CD14-positive monocyte (primary cell): ENCODE data around the gene OTUB1. TPM values are rescaled to one million over a fixed set of nuclear protein-coding genes. Genes with fewer than 3 reads are reported as not detected.

Experiments
- DNase-seq, 3 donors: peaks; one replicate each; pipeline ENCODE4 v3.0.0-alpha.2; 2011 to 2022
- H2AFZ ChIP-seq: 2 replicates; pipeline ENCODE4 v1.6.0; 2012; ENCODE audit warnings: mild to moderate bottlenecking, low read depth, low read length, inconsistent platforms; ENCODE audit not compliant: insufficient read depth, poor library complexity, severe bottlenecking
- H3K27ac ChIP-seq, 2 donors: 1 replicate in 1 of 2; 2 replicates in 1 of 2; pipeline ENCODE4 v1.5.1; 2012 to 2013; ENCODE audit warnings: low read length in 2 of 2, control low read depth in 1 of 2, inconsistent platforms in 1 of 2, low read depth in 1 of 2, mild to moderate bottlenecking in 1 of 2
- H3K27me3 ChIP-seq, 2 donors: one replicate each; pipeline versions ENCODE4 v1.6.0 to v1.6.1; 2011 to 2013; ENCODE audit warnings: low read length in 2 of 2; ENCODE audit not compliant: control insufficient read depth in 2 of 2, insufficient read depth in 2 of 2
- H3K36me3 ChIP-seq, 2 donors: replicated peaks in 1 of 2; 1 replicate in 1 of 2; 2 replicates in 1 of 2; pipeline versions ENCODE4 v1.5.1 to v1.6.1; 2012 to 2013; ENCODE audit warnings: low read length in 2 of 2, control low read depth in 1 of 2, inconsistent platforms in 1 of 2, mild to moderate bottlenecking in 1 of 2; ENCODE audit not compliant: insufficient read depth in 2 of 2, control insufficient read depth in 1 of 2
- H3K4me1 ChIP-seq, 2 donors: 1 replicate in 1 of 2; 2 replicates in 1 of 2; pipeline versions ENCODE4 v1.5.1 to v1.6.1; 2012 to 2013; ENCODE audit warnings: low read length in 2 of 2, control low read depth in 1 of 2, inconsistent platforms in 1 of 2, mild to moderate bottlenecking in 1 of 2, moderate library complexity in 1 of 2; ENCODE audit not compliant: insufficient read depth in 2 of 2, control insufficient read depth in 1 of 2
- H3K4me2 ChIP-seq: replicated peaks from 2 replicates; pipeline ENCODE3; 2012; ENCODE audit warnings: low read length, moderate library complexity, mild to moderate bottlenecking; ENCODE audit not compliant: poor library complexity, severe bottlenecking; ENCODE audit errors: extremely low read depth
- H3K4me3 ChIP-seq, 3 experiments: fragments of 200-600 bp in 1 of 3; sonication (generic) in 1 of 3; replicated peaks in 1 of 3; 1 replicate in 2 of 3; 2 replicates in 1 of 3; pipeline ENCODE4 v1.5.1; 2011 to 2013; ENCODE audit warnings: low read length in 3 of 3, mild to moderate bottlenecking in 3 of 3, control low read depth in 2 of 3, low read depth in 2 of 3, inconsistent platforms in 1 of 3, moderate library complexity in 1 of 3
- H3K79me2 ChIP-seq: 2 replicates; pipeline ENCODE4 v1.6.0; 2012; ENCODE audit warnings: mild to moderate bottlenecking, control low read depth, inconsistent platforms, low read length, moderate library complexity; ENCODE audit not compliant: insufficient read depth
- H3K9ac ChIP-seq: 2 replicates; pipeline ENCODE4 v1.6.0; 2017; ENCODE audit warnings: low read length, mild to moderate bottlenecking; ENCODE audit not compliant: insufficient read depth, poor library complexity, severe bottlenecking
- H3K9me3 ChIP-seq, 2 donors: replicated peaks in 1 of 2; 1 replicate in 1 of 2; 2 replicates in 1 of 2; pipeline versions ENCODE4 v1.5.1 to v1.6.1; 2012 to 2013; ENCODE audit warnings: low read length in 2 of 2, control low read depth in 1 of 2; ENCODE audit not compliant: control insufficient read depth in 1 of 2, insufficient read depth in 1 of 2
- H4K20me1 ChIP-seq: 2 replicates; pipeline ENCODE4 v1.6.0; 2012; ENCODE audit warnings: mild to moderate bottlenecking, low read length, control low read depth, moderate library complexity; ENCODE audit not compliant: insufficient read depth
- H3K27ac Mint-ChIP-seq, 7 donors: one replicate each; pipeline ENCODE4 v1.8.0; 2020; ENCODE audit warnings: mild to moderate bottlenecking in 7 of 7, mixed read lengths in 7 of 7, moderate library complexity in 6 of 7, inconsistent platforms in 2 of 7
- H3K27me3 Mint-ChIP-seq, 3 donors: one replicate each; pipeline ENCODE4 v1.8.0; 2021 to 2022; ENCODE audit warnings: low read depth in 3 of 3, mild to moderate bottlenecking in 3 of 3, mixed read lengths in 3 of 3, moderate library complexity in 3 of 3, inconsistent platforms in 1 of 3
- H3K36me3 Mint-ChIP-seq, 2 donors: one replicate each; pipeline ENCODE4 v1.8.0; 2020; ENCODE audit warnings: mixed read lengths in 2 of 2, inconsistent platforms in 1 of 2, mild to moderate bottlenecking in 1 of 2
- H3K4me1 Mint-ChIP-seq: one replicate; pipeline ENCODE4 v1.8.0; 2020; ENCODE audit warnings: mild to moderate bottlenecking, mixed read lengths
- H3K4me3 Mint-ChIP-seq, 2 donors: one replicate each; pipeline ENCODE4 v1.8.0; 2020; ENCODE audit warnings: mild to moderate bottlenecking in 2 of 2, mixed read lengths in 2 of 2, moderate library complexity in 1 of 2
- H3K9me3 Mint-ChIP-seq, 7 donors: one replicate each; pipeline ENCODE4 v1.8.0; 2020 to 2022; ENCODE audit warnings: mixed read lengths in 7 of 7, mild to moderate bottlenecking in 6 of 7, moderate library complexity in 6 of 7, inconsistent platforms in 2 of 7
- WGBS: methylation state at CpG from one replicate; pipeline ENCODE4 v1.1.5; 2013; ENCODE audit warnings: missing lambda C conversion rate; ENCODE audit not compliant: insufficient coverage; 5-methylcytosine and 5-hydroxymethylcytosine counted together
- intact Hi-C, 2 donors: fragments of 100-400 bp; cut with micrococcal nuclease; formaldehyde crosslinking; loops; one replicate each; pipeline versions ENCODE4 v1.15.0 to v1.15.1; 2023
- polyA plus RNA-seq, 3 donors: library from polyadenylated mRNA; depleted of rRNA in 1 of 3; unstranded in 2 of 3; stranded (reverse) in 1 of 3; fragments of 300-500 nt in 2 of 3; fragments of >200 nt in 1 of 3; fragmentation: Illumina TruSeq in 2 of 3; gene quantifications; 1 replicate in 2 of 3; 2 replicates in 1 of 3; pipeline ENCODE4 v1.2.3, GENCODE V29; 2012 to 2021
- TF ChIP-seq, protein P1 (sequence below): fragments of 200-600 bp; IDR thresholded peaks from one replicate; pipeline ENCODE4 v1.8.0; 2022; ENCODE audit warnings: antibody characterized with exemption, mild to moderate bottlenecking

OTUB1 gene
- polyA plus RNA-seq, 3 donors: 131 to 170 (median 140) TPM

DNA sequence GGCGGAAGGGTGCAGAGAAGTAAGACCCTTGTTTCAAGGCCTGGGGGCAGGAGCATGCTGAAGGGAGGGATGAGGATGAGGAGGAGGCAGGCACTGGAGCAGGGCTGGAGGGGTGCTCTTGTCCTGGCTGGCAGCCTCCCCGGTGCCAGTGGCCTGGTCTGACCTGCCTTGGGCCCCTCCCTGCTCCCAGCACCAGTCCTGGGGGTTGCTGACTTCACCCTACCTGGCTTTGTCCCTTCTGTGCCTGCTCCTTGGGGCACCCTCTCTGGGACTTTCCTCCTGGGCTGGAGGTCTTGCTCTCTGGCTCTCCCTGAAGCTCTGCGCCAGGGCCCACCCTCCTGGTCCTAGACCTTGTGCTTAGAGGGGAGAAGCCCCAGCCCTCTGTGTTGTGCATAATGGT, 44.8 kb downstream of the OTUB1 start:
- peaks cover 23 to 27% of the 10 kb centered on the region in 2 donors for H3K4me1 ChIP-seq
- H3K9ac ChIP-seq: no peak overlapping the region
- H4K20me1 ChIP-seq: no peaks in the 10 kb centered on the region
- H3K27me3 ChIP-seq: peaks cover 11 to 27% of the 10 kb centered on the region in 2 donors
- H3K4me3 Mint-ChIP-seq: no peak overlapping the region
- no peak for DNase-seq
- peaks cover 3 to 11% of the 10 kb centered on the region in 2 donors for H3K9me3 ChIP-seq
- H3K27me3 Mint-ChIP-seq: peaks cover 27 to 36% (median 29%) of the 10 kb centered on the region in 3 donors
- H3K36me3 ChIP-seq: no peaks in the 10 kb centered on the region
- no peak overlapping the region for H3K4me3 ChIP-seq
- TF ChIP-seq, protein P1, sequence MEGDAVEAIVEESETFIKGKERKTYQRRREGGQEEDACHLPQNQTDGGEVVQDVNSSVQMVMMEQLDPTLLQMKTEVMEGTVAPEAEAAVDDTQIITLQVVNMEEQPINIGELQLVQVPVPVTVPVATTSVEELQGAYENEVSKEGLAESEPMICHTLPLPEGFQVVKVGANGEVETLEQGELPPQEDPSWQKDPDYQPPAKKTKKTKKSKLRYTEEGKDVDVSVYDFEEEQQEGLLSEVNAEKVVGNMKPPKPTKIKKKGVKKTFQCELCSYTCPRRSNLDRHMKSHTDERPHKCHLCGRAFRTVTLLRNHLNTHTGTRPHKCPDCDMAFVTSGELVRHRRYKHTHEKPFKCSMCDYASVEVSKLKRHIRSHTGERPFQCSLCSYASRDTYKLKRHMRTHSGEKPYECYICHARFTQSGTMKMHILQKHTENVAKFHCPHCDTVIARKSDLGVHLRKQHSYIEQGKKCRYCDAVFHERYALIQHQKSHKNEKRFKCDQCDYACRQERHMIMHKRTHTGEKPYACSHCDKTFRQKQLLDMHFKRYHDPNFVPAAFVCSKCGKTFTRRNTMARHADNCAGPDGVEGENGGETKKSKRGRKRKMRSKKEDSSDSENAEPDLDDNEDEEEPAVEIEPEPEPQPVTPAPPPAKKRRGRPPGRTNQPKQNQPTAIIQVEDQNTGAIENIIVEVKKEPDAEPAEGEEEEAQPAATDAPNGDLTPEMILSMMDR: no peak
- H3K27ac Mint-ChIP-seq: no peak overlapping the region
- H3K4me2 ChIP-seq: no peak overlapping the region
- no peak overlapping the region for H3K27ac ChIP-seq
- no peak overlapping the region for H2AFZ ChIP-seq
- H3K36me3 Mint-ChIP-seq: peaks cover 0 to 5% of the 10 kb centered on the region in 2 donors
- H3K79me2 ChIP-seq: no peaks in the 10 kb centered on the region
- H3K9me3 Mint-ChIP-seq: peaks cover 0 to 5% (median 3%) of the 10 kb centered on the region in 7 donors
- intact Hi-C loops: no loop called here
- peaks cover 33% of the 10 kb centered on the region for H3K4me1 Mint-ChIP-seq
- 86% methylated on average over 1 of the region's 3 CpGs for WGBS

DNA sequence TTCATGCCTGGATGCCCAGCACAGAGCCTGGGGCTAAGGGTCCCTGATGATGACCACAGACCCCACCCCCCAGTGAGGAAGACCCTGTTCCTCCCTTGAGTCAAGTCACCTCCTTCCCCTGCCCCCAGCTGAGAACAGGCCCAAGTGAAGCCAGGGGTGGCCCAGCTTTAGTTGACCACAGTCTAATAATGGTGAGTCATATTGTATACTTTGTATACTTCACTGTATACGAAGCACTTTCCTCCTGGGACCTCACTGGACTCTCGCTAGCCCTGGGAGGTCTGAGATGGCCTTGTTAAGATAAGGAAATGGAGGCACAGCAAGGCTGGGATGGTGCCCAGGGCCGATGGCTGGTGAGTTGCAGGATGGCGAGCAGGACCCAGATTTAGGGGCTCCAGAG, 45.8 kb downstream of the OTUB1 start:
- intact Hi-C loops: no loop called here
- 100% methylated on average over 2 of the region's 4 CpGs for WGBS
- no peak overlapping the region for H3K9ac ChIP-seq
- H3K27ac ChIP-seq: no peak overlapping the region
- Mint-ChIP-seq H3K4me1 (peaks cover 31% of the 10 kb centered on the region), H3K36me3 (peaks cover 0 to 5% of the 10 kb centered on the region in 2 donors), H3K27ac (no peak overlapping the region), H3K9me3 (peaks cover 0 to 5% (median 3%) of the 10 kb centered on the region in 7 donors), H3K27me3 (peaks cover 33 to 46% (median 34%) of the 10 kb centered on the region in 3 donors), H3K4me3 (no peak overlapping the region)
- H3K79me2 ChIP-seq: no peaks in the 10 kb centered on the region
- no peaks in the 10 kb centered on the region for H4K20me1 ChIP-seq
- no peak overlapping the region for H3K4me3 ChIP-seq
- H2AFZ ChIP-seq: no peak overlapping the region
- H3K27me3 ChIP-seq: peaks cover 20 to 37% of the 10 kb centered on the region in 2 donors
- peaks cover 3 to 11% of the 10 kb centered on the region in 2 donors for H3K9me3 ChIP-seq
- H3K4me2 ChIP-seq: no peak overlapping the region
- peaks cover 22 to 32% of the 10 kb centered on the region in 2 donors for H3K4me1 ChIP-seq
- TF ChIP-seq, protein P1: no peak
- DNase-seq: no peak
- H3K36me3 ChIP-seq: no peaks in the 10 kb centered on the region
